Activated T-helper 2 cell treated with anti-CD3 and anti-CD28 coated beads, Interferon-gamma antibody, Interleukin-2, Interleukin-4, amounts not matched to agents 10 μg/mL and 5 μg/mL and 100 μg/mL, durations not matched to agents 14 hours and 24 hours and 36 hours (primary cell): ENCODE measurements around the gene SLIT3. TPM values are rescaled to one million over a fixed set of nuclear protein-coding genes. Genes with fewer than 3 reads are reported as not detected.
"Not testable (repeated sequence)": the region's sequence is repeated elsewhere in the genome, so short reads cannot be mapped to it uniquely, and the experiment has no call there.

Source experiments
- DNase-seq: peaks from one replicate; pipeline ENCODE4 v3.0.0; 2021; ENCODE audit warnings: low spot score
- H3K27ac Mint-ChIP-seq: one replicate; pipeline ENCODE4 v1.8.0; 2021; ENCODE audit warnings: mixed read lengths
- H3K27me3 Mint-ChIP-seq: one replicate; pipeline ENCODE4 v1.8.0; 2021; ENCODE audit warnings: low read depth, mixed read lengths
- H3K36me3 Mint-ChIP-seq: one replicate; pipeline ENCODE4 v1.8.0; 2021; ENCODE audit warnings: low read depth, mixed read lengths
- H3K4me1 Mint-ChIP-seq: one replicate; pipeline ENCODE4 v1.8.0; 2021; ENCODE audit warnings: low read depth, mixed read lengths
- H3K4me3 Mint-ChIP-seq: one replicate; pipeline ENCODE4 v1.8.0; 2021; ENCODE audit warnings: low read depth, mild to moderate bottlenecking, moderate library complexity, mixed read lengths
- H3K9me3 Mint-ChIP-seq: one replicate; pipeline ENCODE4 v1.8.0; 2021; ENCODE audit warnings: mixed read lengths
- intact Hi-C: fragments of 100-400 bp; cut with micrococcal nuclease; formaldehyde crosslinking; loops from one replicate; pipeline ENCODE4 v1.15.1; 2023
- total RNA-seq: library from RNA; stranded (reverse); gene quantifications from 2 replicates; pipeline ENCODE4 v1.2.3, GENCODE V29; 2022

The SLIT3 gene
- total RNA-seq, 1 donor from 2014 or later, result 9.5 TPM

- Mint-ChIP-seq H3K36me3 (peaks cover 15% of the 10 kb centered on the region), H3K4me1 (peaks cover 13% of the 10 kb centered on the region), H3K27ac (peak overlapping the region; percentile 42), H3K9me3 (peaks cover 16% of the 10 kb centered on the region)
- intact Hi-C loops, result loop anchor here (5.0 kb wide), 2 partner anchors 56 to 151 kb away; no protein-coding TSS in a partner anchor
- DNase-seq, H3K4me3 Mint-ChIP-seq, H3K27me3 Mint-ChIP-seq: not testable (repeated sequence)
Measured at GRCh38 chr5:168746126-168746892, 554.6 kb downstream of the SLIT3 start.

- Mint-ChIP-seq H3K27ac (no peak overlapping the region), H3K4me3 (no peak overlapping the region), H3K36me3 (peaks cover 15% of the 10 kb centered on the region), H3K27me3 (no peaks in the 10 kb centered on the region), H3K4me1 (peaks cover 16% of the 10 kb centered on the region), H3K9me3 (peaks cover 16% of the 10 kb centered on the region)
- DNase-seq, result no peak
- intact Hi-C loops, result no loop called here
Measured at GRCh38 chr5:168743617-168744016, 557.3 kb downstream of the SLIT3 start.

GRCh38 chr5:168742311-168742710, 558.6 kb downstream of the SLIT3 start:
- H3K27ac Mint-ChIP-seq, intact Hi-C loops, H3K4me3 Mint-ChIP-seq, DNase-seq, H3K27me3 Mint-ChIP-seq: not testable (repeated sequence)
- H3K4me1 Mint-ChIP-seq, result peaks cover 17% of the 10 kb centered on the region
- H3K36me3 Mint-ChIP-seq, result peaks cover 15% of the 10 kb centered on the region
- peaks cover 16% of the 10 kb centered on the region for H3K9me3 Mint-ChIP-seq

- Mint-ChIP-seq H3K27ac (no peak overlapping the region), H3K4me1 (peaks cover 19% of the 10 kb centered on the region), H3K4me3 (no peak overlapping the region), H3K27me3 (no peaks in the 10 kb centered on the region), H3K36me3 (peaks cover 7% of the 10 kb centered on the region), H3K9me3 (peaks cover 8% of the 10 kb centered on the region)
- intact Hi-C loops, result no loop called here
- no peak for DNase-seq
Measured at GRCh38 chr5:168740811-168741213, 560.1 kb downstream of the SLIT3 start.

- peaks cover 22% of the 10 kb centered on the region for H3K4me1 Mint-ChIP-seq
- no peak overlapping the region for H3K4me3 Mint-ChIP-seq
- H3K27ac Mint-ChIP-seq, result no peak overlapping the region
- H3K9me3 Mint-ChIP-seq, result peaks cover 5% of the 10 kb centered on the region
- no peaks in the 10 kb centered on the region for H3K27me3 Mint-ChIP-seq
- intact Hi-C loops, result no loop called here
- no peak for DNase-seq
- peaks cover 3% of the 10 kb centered on the region for H3K36me3 Mint-ChIP-seq
Measured at GRCh38 chr5:168740092-168740800, 560.7 kb downstream of the SLIT3 start.

GRCh38 chr5:168737066-168737465, 563.9 kb downstream of the SLIT3 start:
- Mint-ChIP-seq H3K4me1 (peaks cover 29% of the 10 kb centered on the region), H3K27me3 (no peaks in the 10 kb centered on the region), H3K27ac (peak overlapping the region; percentile 0), H3K36me3 (no peaks in the 10 kb centered on the region), H3K4me3 (no peak overlapping the region), H3K9me3 (no peaks in the 10 kb centered on the region)
- intact Hi-C loops, result no loop called here
- no peak for DNase-seq

- Mint-ChIP-seq H3K27me3 (no peaks in the 10 kb centered on the region), H3K9me3 (peaks cover under 1% of the 10 kb centered on the region)
- DNase-seq, result no peak
Measured at GRCh38 chr5:168736281-168736831, 564.6 kb downstream of the SLIT3 start.

GRCh38 chr5:168734620-168735300, 566.2 kb downstream of the SLIT3 start:
- peaks cover 30% of the 10 kb centered on the region for H3K4me1 Mint-ChIP-seq
- intact Hi-C loops, result no loop called here
- DNase-seq, result no peak
- H3K27ac Mint-ChIP-seq, result no peak overlapping the region
- H3K4me3 Mint-ChIP-seq, result no peak overlapping the region
- H3K27me3 Mint-ChIP-seq, result peaks cover 2% of the 10 kb centered on the region
- H3K36me3 Mint-ChIP-seq, result peaks cover 6% of the 10 kb centered on the region
- peaks cover 14% of the 10 kb centered on the region for H3K9me3 Mint-ChIP-seq

More at GRCh38 chr5:168736281-168736831, 564.6 kb downstream of the SLIT3 start:
- no peak overlapping the region for H3K4me3 Mint-ChIP-seq
- H3K27ac Mint-ChIP-seq, result peak overlapping the region; percentile 62
- no peaks in the 10 kb centered on the region for H3K36me3 Mint-ChIP-seq
- intact Hi-C loops, result no loop called here
- peaks cover 29% of the 10 kb centered on the region for H3K4me1 Mint-ChIP-seq

- Mint-ChIP-seq H3K4me3 (no peak overlapping the region), H3K27me3 (peaks cover 2% of the 10 kb centered on the region), H3K27ac (no peak overlapping the region), H3K9me3 (peaks cover 19% of the 10 kb centered on the region), H3K36me3 (peaks cover 7% of the 10 kb centered on the region), H3K4me1 (peaks cover 33% of the 10 kb centered on the region)
- intact Hi-C loops, result no loop called here
- DNase-seq, result no peak
Measured at GRCh38 chr5:168734119-168734518, 566.8 kb downstream of the SLIT3 start.

- H3K27me3 Mint-ChIP-seq, result peaks cover 2% of the 10 kb centered on the region
- H3K9me3 Mint-ChIP-seq, result peaks cover 36% of the 10 kb centered on the region
- no peak overlapping the region for H3K4me3 Mint-ChIP-seq
- no peak overlapping the region for H3K27ac Mint-ChIP-seq
- intact Hi-C loops, result no loop called here
- no peak for DNase-seq
- H3K36me3 Mint-ChIP-seq, result peaks cover 10% of the 10 kb centered on the region
- peaks cover 7% of the 10 kb centered on the region for H3K4me1 Mint-ChIP-seq
Measured at GRCh38 chr5:168728546-168729211, 572.3 kb downstream of the SLIT3 start.

- DNase-seq, result no peak
- peaks cover 7% of the 10 kb centered on the region for H3K4me1 Mint-ChIP-seq
- intact Hi-C loops, result no loop called here
- H3K9me3 Mint-ChIP-seq, result peaks cover 36% of the 10 kb centered on the region
- H3K27ac Mint-ChIP-seq, result no peak overlapping the region
- peaks cover 10% of the 10 kb centered on the region for H3K36me3 Mint-ChIP-seq
- H3K27me3 Mint-ChIP-seq, result peaks cover 2% of the 10 kb centered on the region
- H3K4me3 Mint-ChIP-seq, result no peak overlapping the region
Measured at GRCh38 chr5:168727547-168727946, 573.4 kb downstream of the SLIT3 start.

- peaks cover 7% of the 10 kb centered on the region for H3K4me1 Mint-ChIP-seq
- no peak overlapping the region for H3K4me3 Mint-ChIP-seq
- peaks cover 10% of the 10 kb centered on the region for H3K36me3 Mint-ChIP-seq
- peaks cover 2% of the 10 kb centered on the region for H3K27me3 Mint-ChIP-seq
- H3K27ac Mint-ChIP-seq, result no peak overlapping the region
- intact Hi-C loops, result no loop called here
- H3K9me3 Mint-ChIP-seq, result peaks cover 36% of the 10 kb centered on the region
- no peak for DNase-seq
Measured at GRCh38 chr5:168726342-168726741, 574.6 kb downstream of the SLIT3 start.
